GM19397 (cell line): ENCODE results near the gene PLXDC2.
A peak's percentile ranks its signal among the peaks of the same experiment; 100 is the strongest.

Experiments used
- ATAC-seq: cut with Tn5 transposase; IDR thresholded peaks from one replicate; pipeline ENCODE4 v1.9.1; 2021; ENCODE audit warnings: mild to moderate bottlenecking, moderate library complexity; ENCODE audit not compliant: unreplicated experiment

Gene PLXDC2

GRCh38 chr10:19935176-19935575 lies 118.9 kb downstream of the PLXDC2 start:
- ATAC-seq = no peak

- no peak for ATAC-seq
Measured at GRCh38 chr10:19936289-19936688, 120.1 kb downstream of the PLXDC2 start.

- ATAC-seq = no peak
Measured at GRCh38 chr10:19937989-19938388, 121.8 kb downstream of the PLXDC2 start.

GRCh38 chr10:19941206-19941880 lies 125.1 kb downstream of the PLXDC2 start:
- ATAC-seq = no peak

GRCh38 chr10:19944911-19945663 lies 128.9 kb downstream of the PLXDC2 start:
- ATAC-seq = no peak

- ATAC-seq = no peak
Measured at GRCh38 chr10:19946245-19946644, 130.0 kb downstream of the PLXDC2 start.

- ATAC-seq = peak; percentile 70
Measured at GRCh38 chr10:19946791-19947190, 130.6 kb downstream of the PLXDC2 start.

GRCh38 chr10:19947215-19947614 lies 131.0 kb downstream of the PLXDC2 start:
- peak; percentile 12 for ATAC-seq

GRCh38 chr10:19947656-19948055 lies 131.4 kb downstream of the PLXDC2 start:
- peak; percentile 53 for ATAC-seq

- ATAC-seq = no peak
Measured at GRCh38 chr10:19952224-19953010, 136.2 kb downstream of the PLXDC2 start.

GRCh38 chr10:19954601-19955000 lies 138.4 kb downstream of the PLXDC2 start:
- no peak for ATAC-seq

- ATAC-seq = no peak
Measured at GRCh38 chr10:19956516-19957032, 140.3 kb downstream of the PLXDC2 start.

- peak; percentile 96 for ATAC-seq
Measured at GRCh38 chr10:19958787-19959186, 142.6 kb downstream of the PLXDC2 start.

GRCh38 chr10:19961076-19962053 lies 145.1 kb downstream of the PLXDC2 start:
- ATAC-seq = no peak

- ATAC-seq = no peak
Measured at GRCh38 chr10:19964625-19965024, 148.4 kb downstream of the PLXDC2 start.

GRCh38 chr10:19966751-19967150 lies 150.5 kb downstream of the PLXDC2 start:
- no peak for ATAC-seq

GRCh38 chr10:19967981-19968380 lies 151.7 kb downstream of the PLXDC2 start:
- ATAC-seq = no peak

- no peak for ATAC-seq
Measured at GRCh38 chr10:19968745-19969144, 152.5 kb downstream of the PLXDC2 start.

- ATAC-seq = no peak
Measured at GRCh38 chr10:19970256-19970655, 154.0 kb downstream of the PLXDC2 start.

- ATAC-seq = no peak
Measured at GRCh38 chr10:19970717-19971116, 154.5 kb downstream of the PLXDC2 start.
